Heart left ventricle (tissue), 13 donors: Measurements from ENCODE around the gene PLEKHA1.

Experiments
- CTCF ChIP-seq, 12 donors: fragments of 200-600 bp; sonication (generic) in 4 of 12; IDR thresholded peaks; one replicate each; pipeline versions ENCODE4 v1.5.0 to v1.8.0; 2018 to 2022; ENCODE audit warnings: antibody characterized with exemption in 12 of 12, mild to moderate bottlenecking in 5 of 12
- POLR2A ChIP-seq, 2 donors: fragments of 450-650 bp; IDR thresholded peaks; one replicate each; pipeline ENCODE4 v1.6.1; 2017; ENCODE audit warnings: antibody characterized with exemption in 2 of 2, mild to moderate bottlenecking in 2 of 2, moderate library complexity in 2 of 2
- donor health status: ischemic (EF 13 %, LVEDD 7.1; RV severe dilation, severe dysfunction).
- donor health status: DM: no; HTN: yes; CAD: no.
- donor health status: DM: no; HTN: no; CAD: no.
- donor health status: ischemic (EF 25% LVEDD 6.9; RV normal size, moderate dysfunction).
- donor health status: ischemic (EF 25% LVEDD 5.7; RV mildly dilated, moderate dysfunction).
- donor health status: ischemic (EF 35%, LVEDD 5.7; RV mildly dilated, moderate dysfunction).
- donor health status: nonischemic (EF 11% LVEDD 7.7; RV severe dilation, severe dysfunction).
- donor health status: DM: yes; HTN: yes; CAD: no.
- donor health status: PGD.
- donor health status: ischemic (EF 29% LVEDD 5.4; RV normal size, mild dysfunction).
- donor health status: nonischemic (EF 23%, LVEDD 6.1; RV moderate dilation, normal function).

- TF ChIP-seq CTCF (IDR thresholded peaks at IDR 0.05) (no peak), POLR2A (IDR thresholded peaks at IDR 0.05) (no peak)
Observed at GRCh38 chr10:122448600-122448999, 74.1 kb downstream of the PLEKHA1 start.
